ENCODE measurements around the gene BARX1. TPM values are rescaled to one million over a fixed set of nuclear protein-coding genes. Genes with fewer than 3 reads are reported as not detected.

The BARX1 gene
- total RNA-seq, 1 donor from 2014 or later: not detected

DNA sequence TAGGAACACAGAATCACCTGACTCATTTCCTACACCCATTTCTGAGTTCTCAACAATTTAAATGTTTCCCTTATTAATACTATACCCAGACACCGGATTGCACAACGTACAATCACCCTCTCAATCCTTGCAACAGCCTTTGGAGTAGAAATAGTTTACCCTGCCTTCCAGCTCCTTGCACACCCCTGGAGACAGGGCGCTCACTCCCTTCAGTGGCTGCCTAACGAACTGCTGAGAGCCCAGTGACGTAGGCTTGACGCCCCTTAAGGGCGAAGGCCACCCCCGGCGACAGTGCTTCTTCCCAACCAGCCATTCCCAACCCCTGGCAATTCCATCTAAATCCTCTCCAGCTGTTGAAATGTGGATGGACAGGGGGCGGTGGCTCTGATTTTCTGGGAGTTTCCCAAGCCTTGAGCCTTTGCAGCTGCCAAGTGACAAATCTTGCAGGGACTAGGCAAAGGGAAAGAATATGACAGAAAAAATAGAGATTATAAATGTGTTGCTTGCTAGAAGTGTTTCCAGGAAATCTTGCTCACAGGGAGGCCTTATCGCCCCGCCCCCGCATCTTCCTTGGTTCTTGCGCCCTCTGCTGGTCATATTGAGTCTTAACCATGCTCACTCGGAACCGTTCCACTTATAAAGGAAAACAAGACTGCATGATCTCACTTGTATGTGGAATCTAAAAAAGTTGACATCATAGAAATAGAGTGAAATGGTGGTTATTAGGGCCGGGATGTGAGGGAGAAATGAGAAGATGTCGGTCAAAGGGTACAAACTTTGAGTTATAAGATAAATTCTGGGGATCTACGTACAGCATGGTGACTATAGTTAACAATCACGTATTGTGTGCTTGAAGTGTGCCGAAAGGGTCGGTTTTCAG, 7.6 kb upstream of the BARX1 start:
- H3K27ac Mint-ChIP-seq: no peak overlapping the region
- H3K36me3 Mint-ChIP-seq (ENCODE audit: low read depth): no peaks in the 10 kb centered on the region
- peaks cover 47% of the 10 kb centered on the region for H3K27me3 Mint-ChIP-seq
- ChIA-PET POLR2A (no interaction called here), CTCF (interaction anchor here (1.3 to 3.9 kb wide), 2 partner anchors 277 to 281 kb away, joined by 3 to 35 read pairs; no protein-coding TSS in a partner anchor)
- no peaks in the 10 kb centered on the region for H3K9me3 Mint-ChIP-seq
- DNase-seq: peak; percentile 51
- TF ChIP-seq, protein P1, sequence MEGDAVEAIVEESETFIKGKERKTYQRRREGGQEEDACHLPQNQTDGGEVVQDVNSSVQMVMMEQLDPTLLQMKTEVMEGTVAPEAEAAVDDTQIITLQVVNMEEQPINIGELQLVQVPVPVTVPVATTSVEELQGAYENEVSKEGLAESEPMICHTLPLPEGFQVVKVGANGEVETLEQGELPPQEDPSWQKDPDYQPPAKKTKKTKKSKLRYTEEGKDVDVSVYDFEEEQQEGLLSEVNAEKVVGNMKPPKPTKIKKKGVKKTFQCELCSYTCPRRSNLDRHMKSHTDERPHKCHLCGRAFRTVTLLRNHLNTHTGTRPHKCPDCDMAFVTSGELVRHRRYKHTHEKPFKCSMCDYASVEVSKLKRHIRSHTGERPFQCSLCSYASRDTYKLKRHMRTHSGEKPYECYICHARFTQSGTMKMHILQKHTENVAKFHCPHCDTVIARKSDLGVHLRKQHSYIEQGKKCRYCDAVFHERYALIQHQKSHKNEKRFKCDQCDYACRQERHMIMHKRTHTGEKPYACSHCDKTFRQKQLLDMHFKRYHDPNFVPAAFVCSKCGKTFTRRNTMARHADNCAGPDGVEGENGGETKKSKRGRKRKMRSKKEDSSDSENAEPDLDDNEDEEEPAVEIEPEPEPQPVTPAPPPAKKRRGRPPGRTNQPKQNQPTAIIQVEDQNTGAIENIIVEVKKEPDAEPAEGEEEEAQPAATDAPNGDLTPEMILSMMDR (IDR thresholded peaks at IDR 0.05): peak; percentile 49
- H3K4me3 Mint-ChIP-seq: no peak overlapping the region
- H3K4me1 Mint-ChIP-seq: peaks cover 27% of the 10 kb centered on the region
- ATAC-seq (ENCODE audit: low read depth): peak; percentile 43
- intact Hi-C loops (cut with micrococcal nuclease): loop anchor here (1.0 to 5.0 kb wide), 5 partner anchors 136 to 1006 kb away; partner anchors contain the start of gene PHF2

DNA sequence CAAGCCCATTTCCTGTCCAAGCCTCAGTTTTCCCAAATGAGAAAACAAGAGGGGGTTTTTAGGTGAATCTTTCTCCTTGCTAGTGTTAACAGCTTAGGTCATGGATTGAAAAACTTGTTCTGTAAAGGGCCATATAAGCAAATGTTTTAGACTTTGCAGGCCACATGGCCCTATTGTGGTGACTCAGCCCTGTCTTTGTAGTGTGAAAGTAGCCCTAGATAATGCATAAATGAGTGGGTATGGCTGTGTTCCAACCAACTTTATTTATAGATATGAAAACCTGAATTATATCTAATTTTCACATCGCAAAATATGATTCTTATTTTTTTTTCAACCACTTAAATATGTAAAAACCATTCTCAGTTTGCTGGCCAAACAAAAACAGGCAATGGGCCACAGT, 6.9 kb upstream of the BARX1 start:
- no peak overlapping the region for H3K27ac Mint-ChIP-seq
- ChIA-PET CTCF (interaction anchor here (1.3 to 3.9 kb wide), 2 partner anchors 276 to 280 kb away, joined by 3 to 35 read pairs; no protein-coding TSS in a partner anchor), POLR2A (no interaction called here)
- TF ChIP-seq, protein P1 (IDR thresholded peaks at IDR 0.05): no peak
- peaks cover 50% of the 10 kb centered on the region for H3K27me3 Mint-ChIP-seq
- intact Hi-C loops (cut with micrococcal nuclease): loop anchor here (5.0 kb wide), 1 partner anchor 385 kb away; the partner anchor contains the start of gene PHF2
- peaks cover 30% of the 10 kb centered on the region for H3K4me1 Mint-ChIP-seq
- DNase-seq (no peak), ATAC-seq (ENCODE audit: low read depth) (no peak)
- no peak overlapping the region for H3K4me3 Mint-ChIP-seq
- no peaks in the 10 kb centered on the region for H3K36me3 Mint-ChIP-seq (ENCODE audit: low read depth)
- no peaks in the 10 kb centered on the region for H3K9me3 Mint-ChIP-seq

GRCh38 chr9:93960971-93961841, 6.1 kb upstream of the BARX1 start:
- no peak for DNase-seq

DNA sequence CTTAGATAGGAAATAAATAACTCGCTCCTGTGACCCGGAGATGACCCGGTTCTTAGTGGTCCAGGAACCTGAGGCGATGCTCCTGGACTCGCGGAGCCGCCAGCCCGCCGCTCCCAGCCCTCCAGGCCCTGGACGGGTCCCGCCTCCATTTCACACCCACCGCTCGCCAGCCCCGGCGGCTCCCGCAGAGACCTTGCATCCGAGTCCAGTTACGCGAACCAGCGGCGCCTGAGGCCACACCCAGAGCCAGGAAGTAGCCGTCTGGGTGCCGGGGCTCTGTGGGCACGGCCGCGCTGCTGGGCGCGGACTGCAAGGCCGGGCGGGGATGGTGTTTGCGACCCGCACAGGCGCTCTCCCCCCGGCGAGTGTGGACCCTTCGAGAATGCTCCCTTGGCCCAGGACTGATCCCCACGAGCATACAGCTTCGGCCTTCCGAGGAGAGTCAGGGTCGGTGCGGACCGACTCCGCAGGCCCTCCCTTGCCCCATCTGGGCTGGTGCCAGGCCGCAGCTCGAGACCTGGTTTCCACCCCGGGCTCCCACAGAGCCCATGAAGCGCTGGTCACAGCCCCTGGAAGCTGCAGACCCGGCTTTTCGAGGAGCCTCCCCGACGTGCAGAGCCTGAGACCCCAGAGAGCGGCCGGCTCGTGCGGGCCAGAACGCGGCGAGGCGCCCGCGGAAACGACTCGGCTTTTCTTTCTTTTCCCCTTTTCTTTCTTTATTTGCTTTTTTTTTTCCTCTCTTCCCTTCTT, 5.2 kb upstream of the BARX1 start:
- H3K27me3 Mint-ChIP-seq: peaks cover 58% of the 10 kb centered on the region
- CTCF ChIA-PET: interaction anchor here (1.1 kb wide), 1 partner anchor 278 kb away, joined by 3 read pairs; no protein-coding TSS in a partner anchor

More at GRCh38 chr9:93960971-93961841, 6.1 kb upstream of the BARX1 start:
- no peaks in the 10 kb centered on the region for H3K9me3 Mint-ChIP-seq
- no peaks in the 10 kb centered on the region for H3K36me3 Mint-ChIP-seq (ENCODE audit: low read depth)
- ChIA-PET POLR2A (no interaction called here), CTCF (interaction anchor here (1.1 to 3.9 kb wide), 3 partner anchors 275 to 279 kb away, joined by 3 to 35 read pairs (median 3); no protein-coding TSS in a partner anchor)
- intact Hi-C loops (cut with micrococcal nuclease): loop anchor here (5.0 kb wide), 1 partner anchor 384 kb away; the partner anchor contains the start of gene PHF2
- H3K4me1 Mint-ChIP-seq: peaks cover 32% of the 10 kb centered on the region
- H3K27me3 Mint-ChIP-seq: peaks cover 53% of the 10 kb centered on the region
- H3K27ac Mint-ChIP-seq: no peak overlapping the region
- no peak for ATAC-seq (ENCODE audit: low read depth)
- peak overlapping the region; percentile 33 for H3K4me3 Mint-ChIP-seq
- TF ChIP-seq, protein P1 (IDR thresholded peaks at IDR 0.05): no peak

More for the DNA sequence above, 5.2 kb upstream of the BARX1 start:
- Mint-ChIP-seq H3K27ac (no peak overlapping the region), H3K9me3 (no peaks in the 10 kb centered on the region), H3K4me1 (peaks cover 40% of the 10 kb centered on the region), H3K4me3 (peak overlapping the region; percentile 38), H3K36me3 (ENCODE audit: low read depth) (no peaks in the 10 kb centered on the region)
- intact Hi-C loops (cut with micrococcal nuclease): loop anchor here (5.0 kb wide), 1 partner anchor 383 kb away; the partner anchor contains the start of gene PHF2
- DNase-seq (no peak), ATAC-seq (ENCODE audit: low read depth) (no peak)
- TF ChIP-seq, protein P1 (IDR thresholded peaks at IDR 0.05): no peak
- POLR2A ChIA-PET: no interaction called here
